Esophagus squamous epithelium (tissue), 5 donors: ENCODE measurements around the gene WBP1. TPM values are rescaled to one million over a fixed set of nuclear protein-coding genes. Genes with fewer than 3 reads are reported as not detected.

ENCODE experiments used
- DNase-seq: peaks from one replicate; lab custom pipeline; 2025; lab: John Stamatoyannopoulos, UW
- H3K27ac ChIP-seq, 4 donors: fragments of 200-600 bp; sonication (generic); one replicate each; pipeline ENCODE4 v1.5.1; 2016 to 2019; ENCODE audit warnings: mild to moderate bottlenecking in 1 of 4
- H3K27me3 ChIP-seq, 4 donors: fragments of 200-600 bp; sonication (generic); 1 replicate in 3 of 4; 2 replicates in 1 of 4; pipeline versions ENCODE4 v1.5.1 to v1.6.0; 2017 to 2021; ENCODE audit warnings: antibody characterized with exemption in 1 of 4
- H3K36me3 ChIP-seq, 3 donors: fragments of 200-600 bp; sonication (generic); one replicate each; pipeline ENCODE4 v1.5.1; 2016 to 2019
- H3K4me1 ChIP-seq, 3 donors: fragments of 200-600 bp; sonication (generic); one replicate each; pipeline ENCODE4 v1.5.1; 2017 to 2019
- H3K4me3 ChIP-seq, 4 donors: fragments of 200-600 bp; sonication (generic); 1 replicate in 3 of 4; 2 replicates in 1 of 4; pipeline ENCODE4 v1.5.1; 2016 to 2019; ENCODE audit warnings: mild to moderate bottlenecking in 2 of 4, moderate library complexity in 1 of 4
- H3K9me3 ChIP-seq, 3 donors: fragments of 200-600 bp; sonication (generic); one replicate each; pipeline ENCODE4 v1.5.1; 2016 to 2019
- POLR2A ChIP-seq, 4 donors: fragments of 450-650 bp; IDR thresholded peaks; one replicate each; pipeline ENCODE4 v1.6.1; 2017; ENCODE audit warnings: antibody characterized with exemption in 4 of 4, mild to moderate bottlenecking in 4 of 4, moderate library complexity in 3 of 4
- WGBS, 2 donors: methylation state at CpG; one replicate each; pipeline ENCODE4 v1.1.5; 2018; 5-methylcytosine and 5-hydroxymethylcytosine counted together
- intact Hi-C: fragments of 100-400 bp; cut with DNase I; formaldehyde crosslinking; loops from one replicate; pipeline ENCODE4 v1.15.0; 2022
- total RNA-seq, 4 donors: library from RNA; depleted of rRNA; stranded (reverse); fragments of >200 nt; gene quantifications; one replicate each; pipeline ENCODE4 v1.1.0, GENCODE V29; 2016
- TF ChIP-seq, protein P1 (sequence below), 6 experiments: fragments of 450-650 bp in 4 of 6; fragments of 200-600 bp in 2 of 6; sonication (generic) in 2 of 6; IDR thresholded peaks; one replicate each; pipeline ENCODE4 v1.5.1; 2016 to 2019; ENCODE audit warnings: antibody characterized with exemption in 6 of 6, mild to moderate bottlenecking in 4 of 6, moderate library complexity in 4 of 6
- donor health status: DM: yes; HTN: yes; CAD: no.

Gene WBP1
- total RNA-seq, 4 donors from 2014 or later: 14.2 to 34.1 (median 25.3) TPM

DNA sequence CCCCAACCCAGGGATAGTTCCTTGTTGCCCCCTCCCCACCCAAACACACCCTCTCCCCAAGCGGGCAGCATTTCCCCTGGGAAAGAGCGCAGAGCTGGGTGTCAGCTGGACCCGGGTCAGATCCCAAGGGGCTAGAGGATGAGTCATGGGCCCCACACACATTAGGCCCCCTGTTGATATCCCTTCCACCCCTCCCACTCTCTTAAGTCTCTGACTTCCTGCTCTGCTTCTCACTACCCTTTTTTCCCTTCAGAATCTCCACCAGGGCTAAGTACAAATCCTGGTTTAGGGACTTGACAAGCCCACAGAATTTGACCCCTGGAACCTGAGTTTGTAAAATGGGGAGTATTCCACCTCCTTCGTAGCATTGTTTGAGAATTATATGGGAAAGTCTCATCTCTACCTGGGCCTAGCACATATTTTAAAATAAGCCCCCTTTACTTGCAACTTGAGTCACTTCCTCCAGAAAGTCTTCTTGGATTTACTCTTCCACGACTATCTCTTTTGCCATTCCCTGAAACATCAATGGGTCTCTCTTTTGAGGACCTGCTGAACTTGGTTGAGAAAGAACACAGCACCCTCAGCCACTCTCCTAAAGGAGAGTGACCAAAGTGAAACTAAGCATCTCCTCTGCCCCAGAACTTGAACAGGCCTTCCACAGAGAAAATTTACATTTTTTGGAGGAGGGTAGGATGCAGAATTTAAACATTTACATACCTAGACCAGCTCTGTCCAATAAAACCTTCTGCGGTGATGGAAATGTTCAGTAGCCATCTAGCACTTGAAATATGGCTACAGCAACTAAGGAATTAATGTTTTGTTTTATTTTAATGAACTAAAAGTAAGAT lies 21.2 kb upstream of the WBP1 start:
- peaks cover 0 to 16% (median 0%) of the 10 kb centered on the region in 4 donors for H3K27me3 ChIP-seq
- no peaks in the 10 kb centered on the region for H3K9me3 ChIP-seq
- no peak overlapping the region for H3K4me3 ChIP-seq
- H3K27ac ChIP-seq: no peak overlapping the region
- no peak for TF ChIP-seq POLR2A (IDR thresholded peaks at IDR 0.05)
- TF ChIP-seq, protein P1, sequence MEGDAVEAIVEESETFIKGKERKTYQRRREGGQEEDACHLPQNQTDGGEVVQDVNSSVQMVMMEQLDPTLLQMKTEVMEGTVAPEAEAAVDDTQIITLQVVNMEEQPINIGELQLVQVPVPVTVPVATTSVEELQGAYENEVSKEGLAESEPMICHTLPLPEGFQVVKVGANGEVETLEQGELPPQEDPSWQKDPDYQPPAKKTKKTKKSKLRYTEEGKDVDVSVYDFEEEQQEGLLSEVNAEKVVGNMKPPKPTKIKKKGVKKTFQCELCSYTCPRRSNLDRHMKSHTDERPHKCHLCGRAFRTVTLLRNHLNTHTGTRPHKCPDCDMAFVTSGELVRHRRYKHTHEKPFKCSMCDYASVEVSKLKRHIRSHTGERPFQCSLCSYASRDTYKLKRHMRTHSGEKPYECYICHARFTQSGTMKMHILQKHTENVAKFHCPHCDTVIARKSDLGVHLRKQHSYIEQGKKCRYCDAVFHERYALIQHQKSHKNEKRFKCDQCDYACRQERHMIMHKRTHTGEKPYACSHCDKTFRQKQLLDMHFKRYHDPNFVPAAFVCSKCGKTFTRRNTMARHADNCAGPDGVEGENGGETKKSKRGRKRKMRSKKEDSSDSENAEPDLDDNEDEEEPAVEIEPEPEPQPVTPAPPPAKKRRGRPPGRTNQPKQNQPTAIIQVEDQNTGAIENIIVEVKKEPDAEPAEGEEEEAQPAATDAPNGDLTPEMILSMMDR (IDR thresholded peaks at IDR 0.05): no peak
- H3K4me1 ChIP-seq: peaks cover 13 to 61% (median 14%) of the 10 kb centered on the region in 3 donors
- intact Hi-C loops: no loop called here
- WGBS, 2 donors: 72 to 83% methylated on average over 4 to 5 of the region's 6 CpGs
- no peak for DNase-seq
- peaks cover 0 to 30% (median 4%) of the 10 kb centered on the region in 3 donors for H3K36me3 ChIP-seq

DNA sequence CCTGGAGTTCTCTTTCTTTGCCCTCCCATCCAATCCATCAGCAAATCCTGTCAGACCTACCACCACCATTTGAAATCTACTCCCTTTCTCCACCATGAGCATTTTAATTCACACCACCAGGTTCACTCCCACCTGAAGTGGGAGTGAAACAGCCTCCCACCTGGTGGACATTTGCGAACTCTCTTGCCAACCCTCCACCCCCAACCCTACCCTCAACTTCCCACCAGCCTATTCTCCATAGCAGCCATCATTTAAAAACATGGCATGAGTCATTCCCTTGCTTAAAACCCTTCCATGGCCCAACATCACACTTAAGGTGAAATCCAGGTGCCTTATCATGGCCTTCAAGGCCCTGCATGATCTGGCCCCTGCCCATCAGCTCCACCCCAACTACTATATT lies 20.0 kb upstream of the WBP1 start:
- H3K4me3 ChIP-seq: no peak overlapping the region
- WGBS, 2 donors: 100% methylated on average over 1 of the region's 1 CpG
- H3K9me3 ChIP-seq: no peaks in the 10 kb centered on the region
- DNase-seq: no peak
- H3K4me1 ChIP-seq: peaks cover 13 to 65% (median 14%) of the 10 kb centered on the region in 3 donors
- no peak overlapping the region for H3K27ac ChIP-seq
- H3K36me3 ChIP-seq: peaks cover 0 to 23% (median 0%) of the 10 kb centered on the region in 3 donors
- intact Hi-C loops: no loop called here
- H3K27me3 ChIP-seq: peaks cover 0 to 21% (median 0%) of the 10 kb centered on the region in 4 donors
- TF ChIP-seq, protein P1 (IDR thresholded peaks at IDR 0.05): no peak
- no peak for TF ChIP-seq POLR2A (IDR thresholded peaks at IDR 0.05)

DNA sequence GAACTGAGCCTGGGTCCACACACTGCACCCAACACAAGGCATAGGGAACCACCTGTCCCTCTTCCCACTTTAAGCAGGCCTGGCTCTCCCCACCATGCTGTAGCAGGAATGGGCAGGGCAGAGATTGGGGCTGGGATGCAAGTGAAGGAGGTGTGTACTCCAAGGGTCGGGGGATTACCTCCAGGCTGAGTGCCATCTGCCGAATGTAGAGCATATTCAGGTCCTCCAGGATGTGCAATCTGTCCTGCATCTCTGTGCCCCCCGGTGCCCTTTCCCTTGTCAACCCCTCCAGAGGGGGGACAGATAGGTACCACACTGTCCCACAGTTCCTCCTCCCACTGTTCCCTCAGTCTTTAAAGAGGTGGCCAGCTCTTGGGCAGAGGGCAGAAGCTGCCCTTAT lies 18.9 kb upstream of the WBP1 start:
- intact Hi-C loops: no loop called here
- peaks cover 14 to 73% (median 15%) of the 10 kb centered on the region in 3 donors for H3K4me1 ChIP-seq
- H3K27ac ChIP-seq: peak overlapping the region; percentile 86 to 89 (median 87)
- WGBS, 2 donors: 43% methylated on average over 3 of the region's 3 CpGs; no CpG with 5 or more reads in 1 of the 2 donors
- H3K36me3 ChIP-seq: peaks cover 0 to 22% (median 0%) of the 10 kb centered on the region in 3 donors
- peak overlapping the region in 3 of 4 donors; percentile 58 to 76 (median 63) for H3K4me3 ChIP-seq
- no peaks in the 10 kb centered on the region for H3K9me3 ChIP-seq
- no peak for DNase-seq
- no peak for TF ChIP-seq POLR2A (IDR thresholded peaks at IDR 0.05)
- TF ChIP-seq, protein P1 (IDR thresholded peaks at IDR 0.05): no peak
- H3K27me3 ChIP-seq: peaks cover 0 to 21% (median 0%) of the 10 kb centered on the region in 4 donors

DNA sequence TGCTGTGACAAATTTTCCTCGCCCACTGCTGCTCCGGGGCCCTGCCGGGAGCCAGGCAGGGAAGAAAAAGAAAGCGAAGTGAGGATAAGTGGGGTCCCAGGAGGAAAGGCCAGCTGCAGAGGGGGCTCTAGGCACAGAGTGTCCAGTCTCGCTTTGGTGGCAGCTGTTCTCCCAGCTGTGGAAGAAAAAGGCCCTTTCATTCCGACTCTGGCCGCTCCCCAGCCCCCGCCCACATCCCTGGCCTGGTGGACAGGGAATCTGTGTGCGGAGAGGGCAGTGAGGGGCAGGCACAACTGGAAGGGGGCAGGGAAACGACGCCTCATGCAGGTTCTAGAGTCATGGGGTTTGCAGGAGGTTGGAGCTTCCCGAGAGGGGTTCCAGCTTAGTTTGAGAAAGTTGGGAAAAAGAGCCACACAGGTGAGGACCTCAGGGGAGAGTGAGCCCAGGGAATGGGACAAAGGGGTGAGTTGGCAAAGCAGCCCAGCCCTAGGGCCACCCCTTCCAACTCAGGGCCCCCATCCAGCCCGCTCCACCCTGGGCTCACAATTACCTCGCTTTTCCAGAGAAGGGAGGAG lies 18.3 kb upstream of the WBP1 start:
- Histone ChIP-seq H3K36me3 (peaks cover 0 to 17% (median 0%) of the 10 kb centered on the region in 3 donors), H3K27ac (peak overlapping the region; percentile 86 to 89 (median 87)), H3K9me3 (no peaks in the 10 kb centered on the region), H3K27me3 (peaks cover 0 to 21% (median 0%) of the 10 kb centered on the region in 4 donors), H3K4me1 (peaks cover 14 to 73% (median 15%) of the 10 kb centered on the region in 3 donors), H3K4me3 (peak overlapping the region; percentile 44 to 76 (median 60))
- no peak for DNase-seq
- no peak for TF ChIP-seq POLR2A (IDR thresholded peaks at IDR 0.05)
- TF ChIP-seq, protein P1 (IDR thresholded peaks at IDR 0.05): no peak
- WGBS, 2 donors: 13 to 14% methylated on average over 11 of the region's 14 CpGs
- intact Hi-C loops: no loop called here
